CD4-positive, alpha-beta T cell treated with Interleukin-4 for 4 hours (primary cell): ENCODE results near the gene CRHR1.

ENCODE experiments used
- DNase-seq: peaks from one replicate; pipeline ENCODE4 v3.0.0-alpha.2; 2020

CRHR1 gene

DNA sequence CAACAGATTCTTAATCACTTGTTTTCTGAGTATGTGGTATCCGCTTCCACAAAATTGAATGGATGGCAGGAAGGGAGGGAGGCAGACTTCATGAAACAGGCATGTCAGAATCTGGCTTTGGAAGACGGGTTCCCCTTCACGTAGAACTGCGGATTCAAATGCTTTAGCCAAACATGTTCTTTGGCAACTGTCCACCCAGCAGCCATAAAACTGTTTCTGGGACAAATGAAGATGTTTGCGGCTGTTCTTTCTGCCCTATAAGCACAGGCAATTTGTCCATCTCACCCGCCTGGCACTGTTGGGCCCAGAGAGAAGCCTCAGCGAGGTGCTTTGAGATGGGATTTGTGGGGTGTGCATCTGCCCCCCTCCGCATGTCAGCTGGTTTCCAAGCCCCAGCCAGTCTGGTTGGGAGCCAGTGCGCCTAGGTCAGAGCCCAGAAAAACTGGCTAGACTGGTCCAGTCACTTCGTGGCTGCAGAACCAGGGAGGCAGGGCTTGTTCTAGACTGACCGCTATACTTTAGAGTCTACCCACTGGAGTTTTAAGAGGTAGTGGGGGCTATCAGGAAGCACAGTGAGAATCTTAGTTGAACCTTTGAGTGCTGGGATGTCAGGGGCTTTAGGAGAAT lies 6.3 kb downstream of the CRHR1 start:
- DNase-seq, result no peak

GRCh38 chr17:45791041-45791582 lies 7.0 kb downstream of the CRHR1 start:
- no peak for DNase-seq

- no peak for DNase-seq
Measured at GRCh38 chr17:45791935-45792334, 7.8 kb downstream of the CRHR1 start.

DNA sequence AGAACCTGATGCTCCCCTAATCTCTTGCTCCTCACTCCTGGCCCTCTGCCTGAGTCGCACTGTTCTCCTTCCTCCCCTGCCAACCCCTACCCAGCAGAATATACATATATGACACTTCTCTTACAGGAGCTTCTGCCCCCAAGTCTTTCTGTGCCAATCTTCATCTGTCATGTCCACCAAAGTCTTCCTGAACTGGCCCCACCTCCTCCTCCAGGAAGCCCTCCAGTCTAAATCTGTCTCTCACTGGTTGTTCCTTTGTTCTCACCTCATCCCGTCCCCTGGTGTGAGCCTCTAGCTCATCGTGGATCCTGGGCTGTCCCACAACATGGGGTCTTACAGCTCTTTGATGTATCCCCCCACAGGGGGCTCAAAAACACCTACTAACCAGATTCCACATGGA lies 8.3 kb downstream of the CRHR1 start:
- no peak for DNase-seq

- DNase-seq, result no peak
Measured at GRCh38 chr17:45792995-45793755, 9.1 kb downstream of the CRHR1 start.

- DNase-seq, result no peak
Measured at GRCh38 chr17:45793999-45794540, 9.9 kb downstream of the CRHR1 start.

DNA sequence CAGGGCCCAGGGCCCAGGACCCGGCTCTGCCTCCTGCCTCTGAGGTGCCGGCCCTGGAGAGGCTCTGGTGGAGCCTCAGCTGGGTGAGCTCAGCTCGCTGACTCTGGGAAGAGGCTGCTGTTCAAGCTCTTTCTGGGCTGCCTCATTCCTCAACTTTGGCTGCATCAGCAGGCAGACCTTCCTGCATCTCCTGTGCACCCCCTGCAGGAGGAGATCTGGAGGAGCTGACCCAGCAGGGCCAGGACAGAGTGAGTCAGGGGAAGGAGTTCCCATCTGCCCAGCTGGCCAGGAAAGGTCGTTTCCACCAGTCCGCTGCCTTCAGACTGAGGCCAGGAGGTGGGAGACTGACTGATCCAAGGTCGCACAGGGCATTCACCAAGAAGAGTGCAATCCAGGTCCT lies 10.7 kb downstream of the CRHR1 start:
- no peak for DNase-seq

DNA sequence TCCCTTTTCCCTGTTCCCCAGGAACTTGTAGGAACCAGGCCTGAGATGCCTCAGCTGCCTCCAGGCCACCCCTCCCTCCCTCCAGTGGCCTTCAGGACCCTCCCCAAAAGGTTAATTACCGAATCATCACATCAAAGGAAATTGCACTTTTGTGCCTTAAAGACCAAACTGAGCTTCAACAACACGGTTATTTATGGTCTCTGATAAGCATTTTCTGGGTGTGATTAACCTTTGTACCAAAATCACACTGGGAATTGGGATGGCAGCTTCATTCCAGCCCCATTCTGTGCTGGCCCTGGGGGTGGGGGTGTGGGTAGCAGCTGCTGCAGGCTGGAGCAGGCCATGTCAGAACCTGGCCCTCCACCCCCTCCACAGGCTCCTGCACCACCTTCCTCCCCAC lies 16.7 kb downstream of the CRHR1 start:
- no peak for DNase-seq

GRCh38 chr17:45801421-45801820 lies 17.3 kb downstream of the CRHR1 start:
- DNase-seq, result no peak

- DNase-seq, result no peak
Measured at GRCh38 chr17:45808845-45809244, 24.7 kb downstream of the CRHR1 start.

GRCh38 chr17:45809499-45809898 lies 25.4 kb downstream of the CRHR1 start:
- DNase-seq, result no peak

DNA sequence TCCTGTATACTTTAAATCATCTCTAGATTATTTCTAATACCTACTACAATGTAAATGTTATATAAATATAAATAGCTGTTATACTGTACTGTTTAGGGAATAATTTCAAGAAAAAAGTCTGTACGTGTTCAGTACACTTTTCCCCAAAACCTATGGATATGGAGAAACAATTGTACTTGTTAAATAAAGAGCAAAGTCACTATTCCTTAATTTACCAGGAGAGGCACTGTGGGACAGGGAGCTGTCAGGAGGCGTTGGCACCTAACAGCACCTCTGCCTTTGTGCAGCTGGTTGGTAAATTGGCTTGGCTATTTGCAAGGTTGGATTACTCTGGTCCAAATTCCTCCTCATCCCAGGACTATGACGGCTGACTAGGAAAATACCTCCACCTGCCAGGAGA lies 28.0 kb downstream of the CRHR1 start:
- no peak for DNase-seq

DNA sequence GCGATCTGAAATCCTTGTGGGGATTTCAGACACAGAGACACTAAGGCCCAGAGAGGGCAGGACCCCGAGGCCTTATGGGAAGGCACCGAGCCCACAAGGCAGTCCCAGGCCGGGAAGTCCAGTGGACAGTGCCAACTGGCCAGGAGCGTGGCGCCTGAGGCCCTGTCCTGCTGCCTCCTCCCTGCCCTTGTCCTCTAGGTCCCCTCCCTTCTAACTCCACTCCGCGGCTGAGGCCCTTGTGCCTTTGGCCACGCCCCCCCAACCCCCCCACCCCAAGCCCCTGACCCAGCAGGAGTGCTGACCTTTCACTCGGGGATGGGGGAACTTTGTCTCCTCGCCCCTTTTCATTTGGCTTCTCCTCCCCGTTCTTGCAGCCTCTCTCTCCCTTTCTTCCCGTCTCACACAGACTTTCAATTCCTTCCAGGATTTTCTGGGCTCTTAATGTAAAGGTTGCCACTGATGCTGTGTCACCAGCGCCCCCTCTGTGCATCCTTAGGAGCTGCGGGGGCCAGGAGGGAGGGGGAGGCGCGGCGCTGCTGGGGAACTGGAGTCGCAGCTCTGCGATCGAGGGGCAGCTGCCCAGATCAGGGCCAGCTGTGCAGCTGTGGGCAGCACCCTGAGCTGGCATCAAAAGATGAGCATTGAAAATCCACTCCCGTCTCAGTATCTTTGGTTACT lies 29.1 kb downstream of the CRHR1 start:
- no peak for DNase-seq

DNA sequence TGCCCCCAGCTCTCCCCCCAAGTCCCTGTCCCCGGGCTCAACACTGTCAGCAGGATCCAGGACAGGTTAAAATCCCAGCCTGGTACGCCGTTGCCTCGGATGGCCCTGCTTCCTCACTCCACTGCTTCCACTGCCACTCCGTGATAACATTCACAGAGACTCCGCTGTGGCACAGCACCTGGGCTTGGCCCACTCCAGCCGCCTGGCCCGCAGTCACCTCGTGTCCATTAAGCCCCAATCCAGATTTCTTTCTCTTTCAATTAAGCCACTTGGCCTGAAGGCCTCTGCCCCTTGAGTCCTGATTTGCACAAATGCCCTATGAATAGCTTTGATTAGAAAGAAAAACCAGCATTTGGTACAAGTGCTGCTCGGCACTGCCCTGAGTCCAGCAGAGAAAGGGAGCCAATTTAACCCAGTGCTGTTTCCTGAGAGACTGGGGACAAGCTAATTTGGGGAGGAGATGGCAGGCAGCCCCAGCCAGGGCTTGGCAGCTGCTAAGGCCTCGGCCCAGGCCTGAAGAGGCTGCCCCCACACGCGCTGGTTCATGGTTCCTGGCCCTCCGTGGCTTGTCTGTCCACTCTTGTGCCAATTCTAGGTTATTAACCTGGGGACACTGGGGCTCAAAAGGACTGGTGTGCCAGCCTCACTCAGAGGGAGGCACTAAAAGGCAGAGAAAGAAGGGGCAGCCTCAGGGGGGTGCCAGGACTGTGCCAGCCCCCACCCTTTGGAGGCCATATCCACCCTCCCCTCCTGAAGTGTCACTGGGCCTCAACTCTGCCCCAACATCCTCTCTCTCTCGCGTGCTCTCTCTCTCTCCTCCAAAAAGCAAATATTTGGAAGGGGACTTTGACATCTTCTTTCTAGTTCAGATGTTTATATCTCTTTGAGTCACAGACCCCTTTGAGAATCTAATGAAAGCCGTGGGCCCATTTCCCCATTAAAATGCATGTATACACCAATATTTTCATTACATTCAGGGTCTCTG lies 30.8 kb downstream of the CRHR1 start:
- DNase-seq, result no peak

DNA sequence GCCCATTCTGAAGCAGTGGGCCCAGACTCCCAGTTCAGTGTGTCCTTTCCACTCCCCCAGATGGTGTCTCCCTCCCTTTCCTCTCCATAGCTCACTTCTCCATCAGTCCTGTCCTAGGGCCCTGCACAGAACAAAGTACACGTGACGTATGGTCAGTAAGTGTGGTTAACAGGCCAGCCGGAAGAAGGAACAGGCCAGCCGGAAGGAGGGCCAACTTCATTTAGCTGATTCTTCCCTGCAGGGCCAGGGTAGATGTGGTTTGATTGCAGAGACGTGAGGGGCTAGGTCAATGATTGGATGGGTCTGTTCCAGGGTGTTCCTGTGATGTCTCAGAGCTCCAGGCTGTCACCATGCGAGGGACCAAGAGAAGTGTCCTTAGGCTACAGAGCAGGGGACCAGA lies 31.6 kb downstream of the CRHR1 start:
- DNase-seq, result no peak

DNA sequence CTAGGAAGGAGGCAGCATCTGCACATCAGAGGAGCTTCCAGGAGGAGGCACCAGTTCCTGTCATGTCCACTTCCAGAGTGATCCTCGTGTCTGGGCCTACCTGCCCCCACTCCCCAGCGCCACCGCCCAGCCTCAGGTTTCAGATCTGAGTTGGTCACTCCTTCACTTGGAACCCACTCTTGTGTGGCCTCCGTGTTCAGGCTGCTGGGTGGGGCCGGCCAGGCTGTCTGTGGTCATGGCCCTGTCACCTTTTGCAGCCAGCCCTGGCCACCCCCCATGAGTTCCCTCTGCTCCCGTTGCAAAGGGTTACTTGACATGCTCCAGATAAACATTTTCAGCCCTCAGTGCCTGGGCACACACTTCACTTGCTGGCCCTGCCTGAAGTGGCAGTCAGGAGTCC lies 33.9 kb downstream of the CRHR1 start:
- DNase-seq, result no peak

- DNase-seq, result no peak
Measured at GRCh38 chr17:45818699-45819098, 34.6 kb downstream of the CRHR1 start.

- no peak for DNase-seq
Measured at GRCh38 chr17:45819632-45820031, 35.5 kb downstream of the CRHR1 start.

- no peak for DNase-seq
Measured at GRCh38 chr17:45820052-45820780, 36.1 kb downstream of the CRHR1 start.

DNA sequence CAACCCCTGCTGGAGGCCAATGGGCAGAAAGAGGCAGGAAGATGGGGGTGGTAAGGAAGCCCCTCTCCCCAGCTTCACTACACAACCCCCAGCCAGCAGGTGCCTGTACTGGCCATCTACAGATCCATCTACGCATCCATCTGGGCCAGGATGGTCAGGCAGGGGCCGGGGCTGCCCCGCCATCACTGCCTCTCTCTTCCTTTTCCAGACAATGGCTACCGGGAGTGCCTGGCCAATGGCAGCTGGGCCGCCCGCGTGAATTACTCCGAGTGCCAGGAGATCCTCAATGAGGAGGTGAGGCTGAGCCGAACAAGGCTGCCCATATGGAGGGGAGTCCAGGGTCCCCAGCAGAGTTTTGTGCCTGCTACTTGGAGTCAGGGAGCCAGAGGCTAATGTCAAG lies 37.0 kb downstream of the CRHR1 start:
- no peak for DNase-seq

- no peak for DNase-seq
Measured at GRCh38 chr17:45823598-45823997, 39.5 kb downstream of the CRHR1 start.

- no peak for DNase-seq
Measured at GRCh38 chr17:45824475-45824874, 40.4 kb downstream of the CRHR1 start.
